SK-N-MC (cell line): ENCODE data around the gene CRIM1.

Experiments used
- EZH2 ChIP-seq: fragments of 200-600 bp; sonication (generic); IDR thresholded peaks from one replicate; pipeline ENCODE4 v1.6.1; 2017; ENCODE audit warnings: antibody characterized with exemption
- POLR2AphosphoS5 ChIP-seq: IDR thresholded peaks from 2 replicates; pipeline ENCODE4 v1.6.1; 2012; ENCODE audit warnings: mild to moderate bottlenecking, low read depth, low read length, borderline replicate concordance

GRCh38 chr2:36388472-36388871 is 32.9 kb downstream of the CRIM1 start:
- TF ChIP-seq EZH2 (no peak), POLR2AphosphoS5 (no peak)
